GM18868 (cell line): ENCODE results near the gene ERC2.
A peak's percentile ranks its signal among the peaks of the same experiment; 100 is the strongest.
"Not testable (repeated sequence)": the region's sequence is repeated elsewhere in the genome, so short reads cannot be mapped to it uniquely, and the experiment has no call there.

Experiments
- ATAC-seq: cut with Tn5 transposase; IDR thresholded peaks from one replicate; pipeline ENCODE4 v1.9.1; 2021; ENCODE audit warnings: mild to moderate bottlenecking, moderate library complexity; ENCODE audit not compliant: unreplicated experiment

The ERC2 gene

DNA sequence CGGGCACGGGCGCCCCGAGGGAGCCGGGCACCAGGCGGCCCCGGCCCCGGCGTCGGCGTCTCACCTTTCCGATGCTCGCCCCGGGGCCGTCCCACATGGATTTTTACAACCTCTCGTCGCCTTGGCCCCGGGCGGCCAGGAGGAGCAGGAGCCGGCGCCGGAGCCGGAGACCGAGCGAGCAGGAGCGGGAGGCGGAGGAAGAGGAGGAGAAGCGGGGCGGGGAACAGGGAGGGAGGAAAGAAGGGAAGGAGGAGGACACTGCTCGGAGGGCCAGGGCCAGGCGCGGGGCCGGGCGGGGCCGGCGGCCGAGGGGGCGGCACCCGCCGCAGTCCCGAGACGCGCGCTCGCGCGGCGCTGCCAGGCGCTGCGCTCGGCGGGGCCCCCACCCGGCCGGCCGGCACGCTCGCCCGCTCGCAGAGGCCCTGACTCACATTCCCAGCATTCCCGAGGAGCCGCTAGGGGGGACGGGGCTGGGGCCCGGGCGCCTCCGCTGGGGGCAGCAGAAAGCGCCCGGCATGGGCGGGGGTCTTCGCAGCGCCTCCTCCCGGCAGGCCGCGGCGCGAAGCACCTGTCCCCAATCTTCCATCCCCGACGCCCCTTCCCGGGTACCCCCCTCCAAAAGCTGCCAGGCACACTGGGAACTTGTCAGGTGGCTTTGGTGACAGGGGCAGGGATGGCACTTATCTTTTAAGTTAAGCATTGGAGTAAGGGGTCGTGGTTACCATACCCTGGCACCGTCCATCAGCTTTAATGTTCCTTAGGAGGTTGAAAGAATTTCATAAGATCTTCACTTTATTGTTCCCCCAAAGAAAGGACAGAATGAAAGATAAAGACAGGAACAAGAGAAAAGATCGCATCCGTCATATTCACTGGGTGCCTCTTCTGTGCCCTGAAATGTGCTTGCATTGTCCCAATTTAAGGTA lies at the start of gene ERC2:
Gene ERC2 (minus strand): TSS at position 284 of the 923 bp plus-strand sequence.
- ATAC-seq = no peak

DNA sequence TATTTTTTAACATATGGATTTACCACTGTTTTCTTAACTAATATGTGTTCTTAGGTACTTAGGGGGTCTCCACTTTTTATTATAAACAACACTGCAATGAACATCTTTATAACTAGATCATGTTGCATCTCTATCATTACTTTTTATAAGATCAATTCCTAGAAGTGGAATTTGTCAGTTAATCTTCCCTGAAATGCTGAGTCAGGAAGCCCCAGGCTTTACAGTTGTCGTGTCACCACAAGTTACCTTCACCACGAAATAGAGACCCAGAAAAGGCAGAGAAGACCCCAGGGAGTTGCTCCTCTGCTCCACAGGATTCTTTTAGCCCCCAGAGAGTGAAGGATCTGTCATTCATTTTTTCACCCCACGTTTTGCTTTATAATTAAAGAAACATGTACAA lies 34.5 kb upstream of the ERC2 start:
- no peak for ATAC-seq

DNA sequence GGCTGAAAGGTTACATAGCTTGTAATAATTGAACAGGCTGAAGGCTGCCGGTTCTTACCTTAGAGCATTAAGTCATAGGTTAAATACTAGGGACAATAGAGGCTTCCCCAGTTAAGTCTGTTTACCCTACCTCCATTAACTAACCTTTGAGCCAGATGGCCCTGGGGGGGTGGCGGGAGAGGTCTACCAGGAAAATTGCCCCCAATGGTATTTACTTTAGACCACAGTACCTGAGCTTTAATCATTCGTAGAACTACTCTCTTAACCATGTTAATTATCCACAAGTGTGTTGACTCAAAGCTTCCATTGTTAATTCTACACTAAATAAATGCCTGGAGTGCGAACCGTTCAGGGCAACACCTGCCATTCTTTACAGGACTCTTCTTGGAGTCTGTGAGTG lies 28.1 kb upstream of the ERC2 start:
- ATAC-seq = not testable (repeated sequence)

DNA sequence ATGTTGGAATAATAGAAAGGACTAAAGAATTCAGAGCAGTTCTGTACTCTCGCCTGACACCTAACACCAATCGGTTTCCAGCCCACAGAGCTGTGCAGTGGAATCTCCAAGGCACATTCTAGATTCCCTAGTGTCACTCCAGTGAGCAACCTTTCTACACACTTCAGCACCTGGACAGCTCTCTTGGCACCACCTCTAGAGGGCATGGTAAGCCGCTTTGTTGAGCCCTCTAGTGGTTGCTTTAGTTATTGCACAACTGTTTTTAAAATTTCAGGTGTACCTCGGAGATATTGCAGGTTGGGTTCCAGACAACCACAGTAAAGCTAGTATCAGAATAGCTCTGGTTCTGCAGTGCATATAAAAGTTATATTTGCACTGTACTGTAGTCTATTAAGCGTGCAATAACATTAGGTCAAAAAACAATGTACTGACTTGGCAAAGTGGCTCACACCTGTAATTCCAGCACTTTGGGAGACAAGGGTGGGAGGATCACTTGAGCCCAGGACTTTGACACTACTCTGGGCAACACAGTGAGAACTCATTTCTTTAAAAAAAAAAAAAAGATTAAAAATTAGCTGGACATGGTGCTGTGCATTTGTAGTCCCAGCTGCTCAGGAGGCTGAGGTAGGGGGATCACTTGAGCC lies 26.5 kb upstream of the ERC2 start:
- ATAC-seq = peak; percentile 98

DNA sequence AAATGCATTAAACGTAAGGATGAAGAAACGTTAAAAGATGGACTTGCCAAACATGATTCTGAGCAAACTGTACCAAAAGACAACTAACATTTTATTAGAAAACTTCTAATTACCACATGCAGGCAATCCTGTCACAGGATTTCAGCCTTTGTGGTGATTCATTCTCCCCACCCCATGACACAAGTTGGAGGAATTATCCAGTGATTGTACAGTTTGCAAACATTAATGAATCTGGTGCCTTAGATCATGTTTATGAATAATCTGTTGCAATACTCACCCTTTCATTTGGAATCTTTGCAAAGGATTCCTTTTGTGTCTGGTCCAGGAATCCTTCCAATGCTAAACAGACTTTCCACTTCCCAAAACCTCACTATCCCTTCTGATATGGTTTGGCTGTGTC lies 23.3 kb upstream of the ERC2 start:
- no peak for ATAC-seq

DNA sequence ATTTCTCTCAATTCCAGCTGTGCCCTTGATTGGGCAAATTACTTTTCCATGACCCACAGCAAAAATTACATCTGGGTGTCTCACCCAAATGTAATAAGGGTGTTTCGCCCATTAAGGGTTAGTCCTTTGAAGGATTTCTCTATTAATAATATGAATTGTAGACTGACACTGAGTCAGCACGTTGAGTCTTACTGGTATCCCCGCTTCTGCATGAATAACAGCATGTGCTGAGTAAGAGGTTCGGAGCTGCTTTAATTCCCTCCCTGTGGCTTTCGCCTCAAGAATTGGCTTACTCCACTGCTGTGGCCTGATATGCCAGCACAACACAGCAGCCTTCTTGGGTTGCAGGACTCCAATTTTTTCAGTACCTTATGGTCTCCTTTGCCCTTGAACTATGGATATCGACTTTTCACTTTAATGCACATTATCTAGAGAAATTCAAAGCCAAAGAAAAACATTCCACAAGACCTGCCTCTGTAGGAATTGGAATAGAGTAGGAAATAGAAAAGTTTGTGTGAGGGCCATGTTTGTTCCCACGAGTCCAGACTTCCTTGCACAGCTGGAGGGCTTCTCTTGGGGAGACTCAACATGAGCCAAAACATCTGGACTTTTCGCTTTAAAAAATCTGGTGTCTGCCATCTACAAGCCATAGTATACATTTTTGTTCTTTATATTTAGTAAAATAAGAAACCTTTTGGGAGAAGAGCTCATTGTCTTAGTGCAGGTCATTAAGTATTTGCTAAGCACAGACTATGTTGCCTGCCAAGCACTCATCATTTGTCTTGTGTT lies 20.7 kb upstream of the ERC2 start:
- no peak for ATAC-seq

DNA sequence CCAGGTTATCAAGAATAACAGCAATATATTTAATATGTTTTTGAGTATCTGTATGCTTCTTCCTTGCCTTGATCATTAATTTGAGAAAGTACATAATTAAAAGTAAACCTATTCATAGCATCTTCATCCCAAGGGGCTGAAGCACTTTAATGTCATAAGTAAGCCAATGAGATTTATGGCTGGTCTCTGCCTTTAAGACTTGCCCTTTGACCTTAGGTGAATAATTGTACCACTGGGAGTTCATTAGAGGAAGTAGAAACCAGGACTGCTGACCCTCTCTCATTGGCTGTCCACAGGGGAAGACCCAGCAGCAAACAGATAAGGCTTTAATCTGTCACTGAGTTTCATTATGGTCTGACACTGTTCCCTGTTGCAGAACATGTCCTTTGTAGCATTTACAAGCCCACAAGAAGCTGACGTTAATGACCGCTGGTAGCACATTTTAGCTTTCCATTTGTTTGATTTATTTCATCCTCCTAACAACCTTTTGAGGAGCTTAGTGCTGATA lies 16.3 kb upstream of the ERC2 start:
- no peak for ATAC-seq

DNA sequence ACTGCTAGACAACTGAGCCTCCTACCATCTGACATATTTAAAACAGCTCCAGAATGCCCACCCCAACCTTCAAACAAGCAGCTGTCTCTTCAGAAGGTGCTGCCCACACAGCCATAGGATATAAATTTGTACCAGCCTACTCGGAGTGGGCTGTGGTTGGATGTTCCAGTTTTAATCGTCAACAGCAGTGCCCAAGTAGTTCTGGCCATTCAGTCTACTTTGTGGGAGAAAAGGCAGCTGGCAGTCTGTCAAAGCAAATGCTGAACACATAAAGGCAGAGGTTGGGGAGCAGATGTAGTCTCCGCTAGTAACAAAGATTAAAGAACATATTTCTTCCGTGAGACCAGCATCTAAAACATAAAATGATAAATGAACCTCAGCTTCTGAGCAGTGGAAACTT lies 15.9 kb upstream of the ERC2 start:
- ATAC-seq = no peak

DNA sequence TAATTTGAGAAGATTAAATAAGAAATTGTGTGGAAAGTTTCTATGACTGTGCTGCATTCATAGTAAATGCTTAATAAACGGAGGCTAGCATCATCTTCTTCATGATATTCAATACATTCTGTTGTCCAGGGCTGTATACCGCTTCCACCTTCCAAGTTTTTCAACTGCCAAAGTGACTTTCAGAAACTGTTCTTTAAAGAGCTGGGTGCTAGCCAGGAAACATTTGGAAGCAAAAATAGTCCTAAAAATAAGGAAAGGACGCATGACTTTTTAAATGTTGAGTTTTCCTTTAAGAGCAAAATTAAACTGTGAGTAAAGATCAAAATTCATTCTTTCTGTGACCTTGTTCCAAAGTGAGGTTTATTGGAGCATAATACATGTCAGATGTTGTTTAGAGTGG lies 9.4 kb upstream of the ERC2 start:
- ATAC-seq = no peak

DNA sequence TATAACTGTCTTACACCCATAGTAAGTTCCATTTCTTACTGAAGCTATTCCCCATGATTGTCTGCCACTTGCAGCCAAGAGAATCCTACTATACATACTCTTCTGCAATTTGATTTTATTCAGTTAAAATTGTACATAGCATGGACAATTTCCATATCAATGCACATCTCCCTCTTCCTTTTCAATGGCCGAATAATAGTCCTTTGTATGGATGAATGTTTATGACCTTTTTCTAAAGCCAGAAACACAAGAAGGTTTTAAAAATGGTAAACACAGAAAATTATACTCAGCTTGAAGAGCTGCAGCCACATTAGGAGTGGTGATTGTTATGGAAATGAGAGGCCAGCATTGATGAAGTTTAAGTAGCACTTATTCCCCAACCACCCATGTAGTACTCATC lies 8.5 kb upstream of the ERC2 start:
- ATAC-seq = no peak

DNA sequence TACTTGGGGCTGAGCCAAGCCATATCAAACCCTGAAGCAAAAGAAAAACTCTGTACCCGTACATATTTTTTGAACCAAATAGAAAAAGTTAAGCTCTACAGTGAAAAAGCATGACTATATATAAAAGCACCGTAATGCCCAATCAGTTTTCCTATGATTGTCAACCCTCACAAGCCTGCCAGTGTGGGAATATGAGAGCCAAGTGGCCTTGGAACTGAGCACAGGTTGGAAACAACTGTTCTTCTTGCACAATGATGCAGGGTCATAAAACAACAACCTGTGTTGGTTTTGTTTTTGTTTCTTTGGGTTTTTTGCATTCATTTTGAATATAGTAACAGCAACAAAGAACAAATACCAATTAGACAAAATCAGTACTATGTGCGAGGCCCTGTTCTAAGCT lies 3.5 kb upstream of the ERC2 start:
- ATAC-seq = no peak

DNA sequence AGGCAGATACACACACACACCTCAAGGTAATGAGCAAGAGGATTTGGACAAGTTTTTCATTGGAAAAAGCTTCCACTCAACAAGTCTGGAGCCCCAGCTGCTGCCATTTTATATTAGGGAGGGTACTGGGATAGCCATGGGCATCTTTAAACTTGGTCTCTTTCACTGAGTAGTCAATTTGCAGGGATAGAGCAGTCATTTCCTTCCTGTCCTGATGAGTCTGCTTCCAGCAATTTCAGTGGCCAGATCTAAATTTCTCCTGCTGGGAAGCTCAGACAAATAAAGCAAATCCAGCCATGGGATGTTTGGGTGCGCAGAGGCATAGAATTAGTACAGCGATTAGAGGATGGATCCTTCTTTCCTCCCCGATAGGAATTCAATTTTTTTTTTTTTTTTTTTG lies 874 bp upstream of the ERC2 start:
- ATAC-seq = no peak

DNA sequence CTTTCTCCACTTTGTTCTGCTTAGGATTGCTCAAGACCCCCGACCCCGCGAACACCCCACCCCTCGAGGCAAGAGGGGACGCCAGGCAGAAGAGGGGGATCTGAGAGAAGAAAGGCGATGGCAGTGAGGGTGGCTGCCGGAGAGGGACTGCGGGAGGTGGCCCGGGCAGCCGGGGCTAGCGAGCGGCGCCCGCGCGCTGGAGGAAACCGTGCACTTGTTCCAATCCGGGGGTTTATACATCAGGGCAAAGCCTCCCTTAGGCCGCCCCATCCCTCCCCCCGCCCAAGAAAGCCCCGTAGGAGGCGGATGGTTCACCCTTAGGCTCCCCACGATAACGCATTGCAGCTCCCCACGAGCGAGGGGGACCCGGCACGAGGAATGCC lies 475 bp downstream of the ERC2 start:
- no peak for ATAC-seq

DNA sequence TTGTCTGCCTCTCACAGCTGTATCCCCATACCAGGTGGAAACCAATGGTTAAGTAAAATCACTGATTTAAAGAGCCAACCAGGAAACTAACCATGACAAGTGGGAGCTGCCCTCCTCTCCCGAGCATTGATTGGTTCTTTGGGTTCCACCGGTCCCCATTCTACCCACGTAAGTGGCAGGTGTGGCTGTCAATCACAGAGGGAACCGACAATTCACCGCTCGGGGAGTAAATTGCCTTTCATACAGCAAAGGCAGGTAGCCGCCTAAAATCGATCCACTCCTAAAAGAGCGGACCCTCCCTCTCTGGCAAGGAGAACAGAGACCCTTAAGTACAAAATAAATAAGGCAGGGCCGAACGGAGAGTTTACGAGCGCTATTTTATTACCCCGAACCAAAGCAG lies 1.2 kb downstream of the ERC2 start:
- ATAC-seq = no peak

DNA sequence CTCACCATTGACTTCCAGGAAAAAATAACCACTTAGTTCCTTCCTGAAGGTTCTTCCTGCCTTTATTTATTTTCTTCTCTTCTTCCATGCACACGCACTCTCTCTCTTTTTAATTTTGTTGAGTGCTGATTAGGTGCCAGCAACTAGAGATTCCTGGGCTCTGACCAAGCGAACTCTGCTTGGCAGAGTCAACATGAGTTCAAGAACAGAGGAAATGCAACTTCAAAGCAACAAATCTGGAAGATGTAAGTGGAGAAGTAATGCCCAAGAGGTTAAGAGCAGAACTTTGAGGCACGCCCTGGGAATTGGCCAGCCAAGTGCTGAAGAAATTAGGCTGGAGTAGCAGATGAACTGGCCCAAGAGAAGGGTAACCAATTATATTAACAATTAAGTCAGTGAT lies 8.5 kb downstream of the ERC2 start:
- no peak for ATAC-seq

DNA sequence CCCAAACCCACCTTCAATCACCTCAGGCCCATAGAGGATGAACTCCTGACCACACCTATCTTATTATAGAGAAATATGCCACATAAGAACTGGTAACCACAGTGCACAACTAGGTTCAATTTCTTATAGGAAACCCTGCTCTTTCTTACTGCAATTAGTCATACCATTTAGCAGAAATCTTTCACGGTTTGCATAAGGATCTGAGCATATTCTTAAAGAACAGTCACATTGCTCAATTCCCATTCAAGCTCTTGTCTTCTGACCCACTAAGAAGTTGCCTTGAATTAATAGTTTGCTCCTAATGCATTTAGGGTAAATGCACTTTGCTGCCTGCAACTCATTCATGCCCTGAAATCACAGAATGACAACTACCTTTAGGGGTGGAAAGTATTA lies 9.2 kb downstream of the ERC2 start:
- ATAC-seq = no peak

DNA sequence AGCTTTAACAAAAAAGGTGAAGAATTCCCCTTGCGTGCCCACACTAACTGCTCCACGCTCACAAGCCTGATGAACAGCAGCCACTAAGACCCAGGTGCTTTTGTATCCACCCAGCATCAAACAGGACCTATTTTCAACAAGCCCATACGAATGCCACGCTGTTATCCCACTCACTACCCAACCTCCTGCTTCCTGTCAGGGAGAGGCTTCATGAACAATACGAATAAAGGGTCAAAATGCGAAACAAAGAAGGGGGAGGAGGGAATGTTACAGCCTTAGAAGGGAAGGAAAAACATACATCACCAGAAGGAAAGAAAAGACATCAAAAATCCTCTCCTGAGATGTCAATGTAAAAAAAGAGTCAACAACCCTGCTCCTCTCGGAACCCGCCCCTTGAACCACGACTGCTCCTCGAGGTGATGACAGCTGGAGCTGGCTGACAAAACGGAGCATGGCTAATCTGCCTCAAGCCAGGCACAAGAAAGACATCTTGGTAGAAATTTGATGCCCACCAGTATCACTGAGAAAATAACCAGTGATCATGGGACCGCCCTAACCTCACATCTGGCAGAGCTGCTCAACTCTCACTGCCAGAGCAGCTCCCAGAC lies 9.7 kb downstream of the ERC2 start:
- no peak for ATAC-seq

DNA sequence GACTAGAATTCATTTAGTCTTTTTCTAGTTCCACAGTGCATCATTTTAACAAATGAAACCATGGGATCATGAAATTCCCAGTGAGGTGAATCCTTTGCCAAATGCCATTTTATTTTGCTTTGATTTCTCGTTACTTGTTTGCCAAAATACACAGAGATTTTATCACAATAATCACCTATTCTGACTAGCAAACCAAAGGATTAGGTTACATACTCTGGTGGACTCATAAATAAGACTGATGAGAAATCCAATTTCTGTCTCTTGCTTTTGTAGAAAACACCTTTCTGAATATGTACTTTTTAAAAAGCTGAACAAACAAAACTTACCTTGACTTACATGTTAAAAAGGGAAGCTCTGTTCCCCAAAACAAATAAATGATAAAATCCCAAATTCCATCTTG lies 12.2 kb downstream of the ERC2 start:
- ATAC-seq = no peak

DNA sequence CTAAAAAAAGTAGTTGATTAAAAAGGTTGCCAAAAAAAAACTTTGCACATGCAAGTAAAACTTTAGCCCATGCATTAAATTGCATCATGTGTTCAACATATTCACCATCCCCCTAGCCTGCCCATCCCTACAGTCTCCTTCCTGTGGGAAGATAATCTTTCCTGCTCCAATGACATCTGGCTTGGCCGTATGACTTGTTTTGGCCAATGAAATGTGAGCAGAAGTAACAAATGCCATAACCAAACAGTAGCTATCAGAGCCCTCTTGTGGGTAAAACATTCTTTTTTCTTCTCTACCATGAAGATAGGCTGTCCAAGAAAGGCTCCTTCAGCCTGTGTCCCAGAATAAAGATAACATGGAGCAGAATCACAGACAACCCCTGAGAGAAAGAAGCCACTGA lies 15.3 kb downstream of the ERC2 start:
- no peak for ATAC-seq

DNA sequence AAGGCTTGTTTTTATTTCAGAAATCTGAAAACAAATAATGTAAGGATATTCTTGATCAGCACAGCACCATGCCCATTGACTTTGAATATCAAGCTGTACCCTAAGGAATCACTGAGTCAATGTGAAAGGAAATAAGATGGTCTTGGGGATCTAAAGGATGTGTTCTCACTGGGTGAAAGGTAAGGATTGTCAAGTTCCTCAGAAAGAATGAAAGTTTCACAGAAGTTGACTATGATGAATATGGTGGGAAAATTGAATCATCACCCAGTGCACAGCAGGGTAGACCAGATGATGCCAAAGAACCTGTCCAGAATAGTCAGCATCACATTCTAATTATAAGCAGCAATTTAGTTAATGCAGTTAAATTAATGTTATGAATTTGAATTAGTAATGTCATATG lies 16.2 kb downstream of the ERC2 start:
- no peak for ATAC-seq

DNA sequence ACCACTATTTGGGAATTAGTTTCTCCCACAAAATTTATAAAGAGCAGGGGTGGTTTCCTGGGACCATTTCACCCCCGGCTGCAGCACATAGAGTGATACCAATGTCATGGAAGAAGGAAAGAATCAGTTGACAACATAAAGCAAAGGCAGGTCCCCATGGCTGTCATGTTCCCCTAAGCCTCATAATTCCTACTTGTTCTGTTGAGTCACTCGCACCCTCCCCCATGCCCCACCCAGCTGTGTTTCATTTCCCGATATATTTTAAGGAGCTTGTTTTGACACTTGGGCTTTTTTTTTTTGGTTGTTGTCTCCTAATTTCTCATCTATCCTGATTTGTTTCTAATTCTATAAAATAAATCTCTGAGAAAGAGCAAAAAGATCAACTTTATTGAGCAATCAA lies 24.9 kb downstream of the ERC2 start:
- ATAC-seq = no peak
